ENCODE results near the gene TGIF2. TPM values are rescaled to one million over a fixed set of nuclear protein-coding genes. Genes with fewer than 3 reads are reported as not detected.
A peak's percentile ranks its signal among the peaks of the same experiment; 100 is the strongest.
"Not testable (repeated sequence)": the region's sequence is repeated elsewhere in the genome, so short reads cannot be mapped to it uniquely, and the experiment has no call there.

The TGIF2 gene
- total RNA-seq, 1 experiment from 2014 or later = 71.1 TPM

GRCh38 chr20:36555248-36555647 is 18.1 kb upstream of the TGIF2 start:
- Mint-ChIP-seq H3K9me3 (no peaks in the 10 kb centered on the region), H3K27me3 (ENCODE audit: low read depth) (no peaks in the 10 kb centered on the region), H3K4me1 (peaks cover 9% of the 10 kb centered on the region), H3K4me3 (no peak overlapping the region), H3K27ac (peak overlapping the region; percentile 47; the same call in 1 of the 2 replicates), H3K36me3 (peaks cover 5% of the 10 kb centered on the region)
- DNase-seq (ENCODE audit: low spot score) = no peak
- ChIA-PET POLR2A (no interaction called here), CTCF (no interaction called here)
- ATAC-seq = no peak
- TF ChIP-seq GRHL2 (CRISPR knock-in tag; IDR thresholded peaks at IDR 0.05; ENCODE audit: insufficient replicate concordance, severe bottlenecking) (no peak), RELA (CRISPR knock-in tag; IDR thresholded peaks at IDR 0.05; ENCODE audit: borderline replicate concordance) (no peak), CBFB (CRISPR knock-in tag; IDR thresholded peaks at IDR 0.05; ENCODE audit: low read depth) (no peak), GABPB1 (CRISPR knock-in tag; IDR thresholded peaks at IDR 0.05) (no peak), GTF2I (CRISPR knock-in tag; conservative IDR thresholded peaks at IDR 0.05) (no peak), ATF1 (CRISPR knock-in tag; IDR thresholded peaks at IDR 0.05) (no peak), ZNF532 (CRISPR knock-in tag; IDR thresholded peaks at IDR 0.05; ENCODE audit: borderline replicate concordance) (no peak), CDX4 (CRISPR knock-in tag; IDR thresholded peaks at IDR 0.05; ENCODE audit: borderline replicate concordance) (no peak)

GRCh38 chr20:36562724-36563123 is 10.7 kb upstream of the TGIF2 start:
- TF ChIP-seq ZNF512 (CRISPR knock-in tag; IDR thresholded peaks at IDR 0.05; ENCODE audit: borderline replicate concordance) = no peak
- 0 out of 2 replicates have a peak, but pooled peaks have one; percentile 47 for TF ChIP-seq ZSCAN18 (CRISPR knock-in tag; IDR thresholded peaks at IDR 0.05)
- TF ChIP-seq TEAD1 (CRISPR knock-in tag; IDR thresholded peaks at IDR 0.05) = peak; percentile 53; the same call in 1 of the 2 replicates
- 0 out of 2 replicates have a peak, but pooled peaks have one; percentile 28 for TF ChIP-seq ZNF423 (CRISPR knock-in tag; IDR thresholded peaks at IDR 0.05)
- ChIA-PET CTCF (interaction anchor here (2.2 kb wide), 2 partner anchors 9 to 29 kb away, joined by 6 to 10 read pairs; no protein-coding TSS in a partner anchor), POLR2A (interaction anchor here (2.2 kb wide), 1 partner anchor 9 kb away, joined by 10 read pairs; no protein-coding TSS in a partner anchor)
- peaks cover 38% of the 10 kb centered on the region for H3K36me3 Mint-ChIP-seq
- H3K9me3 Mint-ChIP-seq = peaks cover 30% of the 10 kb centered on the region
- peaks cover 4% of the 10 kb centered on the region for H3K27me3 Mint-ChIP-seq (ENCODE audit: low read depth)
- no peak overlapping the region for H3K4me3 Mint-ChIP-seq
- peak overlapping the region; percentile 93 for H3K27ac Mint-ChIP-seq
- peaks cover 25% of the 10 kb centered on the region for H3K4me1 Mint-ChIP-seq
- ATAC-seq = peak; percentile 78
- DNase-seq (ENCODE audit: low spot score) = no peak

- no peak for ATAC-seq
- ChIA-PET POLR2A (interaction anchor here (2.2 kb wide), 1 partner anchor 8 kb away, joined by 10 read pairs; no protein-coding TSS in a partner anchor), CTCF (no interaction called here)
- peaks cover 38% of the 10 kb centered on the region for H3K36me3 Mint-ChIP-seq
- H3K4me3 Mint-ChIP-seq = no peak overlapping the region
- peak overlapping the region; percentile 93 for H3K27ac Mint-ChIP-seq
- peaks cover 25% of the 10 kb centered on the region for H3K4me1 Mint-ChIP-seq
- DNase-seq (ENCODE audit: low spot score) = no peak
- TF ChIP-seq SMAD3 (CRISPR knock-in tag; IDR thresholded peaks at IDR 0.05; ENCODE audit: borderline replicate concordance) = no peak
- TF ChIP-seq ERG (CRISPR knock-in tag; IDR thresholded peaks at IDR 0.05) = no peak
- H3K9me3 Mint-ChIP-seq = peaks cover 30% of the 10 kb centered on the region
- peaks cover 4% of the 10 kb centered on the region for H3K27me3 Mint-ChIP-seq (ENCODE audit: low read depth)
Measured at GRCh38 chr20:36563374-36563773, 10.0 kb upstream of the TGIF2 start.

GRCh38 chr20:36564078-36564725 is 9.2 kb upstream of the TGIF2 start:
- CTCF ChIA-PET; H3K27me3 Mint-ChIP-seq (ENCODE audit: low read depth); H3K4me3 Mint-ChIP-seq; ATAC-seq; POLR2A ChIA-PET; H3K27ac Mint-ChIP-seq; DNase-seq (ENCODE audit: low spot score): not testable (repeated sequence)
- Mint-ChIP-seq H3K4me1 (peaks cover 28% of the 10 kb centered on the region), H3K9me3 (peaks cover 30% of the 10 kb centered on the region), H3K36me3 (peaks cover 38% of the 10 kb centered on the region)

GRCh38 chr20:36564726-36565121 is 8.7 kb upstream of the TGIF2 start:
- ATAC-seq; H3K27ac Mint-ChIP-seq; H3K27me3 Mint-ChIP-seq (ENCODE audit: low read depth); CTCF ChIA-PET; DNase-seq (ENCODE audit: low spot score); H3K4me3 Mint-ChIP-seq; POLR2A ChIA-PET: not testable (repeated sequence)
- H3K4me1 Mint-ChIP-seq = peaks cover 33% of the 10 kb centered on the region
- H3K9me3 Mint-ChIP-seq = peaks cover 30% of the 10 kb centered on the region
- peaks cover 42% of the 10 kb centered on the region for H3K36me3 Mint-ChIP-seq
